Astrocyte (in vitro differentiated cells and primary cell): Measurements from ENCODE around the gene ADNP. TPM values are rescaled to one million over a fixed set of nuclear protein-coding genes. Genes with fewer than 3 reads are reported as not detected.
A peak's percentile ranks its signal among the peaks of the same experiment; 100 is the strongest.

Source experiments
- DNase-seq: peaks from one replicate; pipeline ENCODE4 v3.0.0-alpha.2; 2010; ENCODE audit warnings: low read depth
- FAIRE-seq: peaks from 2 replicates; lab custom pipeline; 2011; peaks lifted over from hg19 to GRCh38; lab: Jason Lieb, UNC
- H2AFZ ChIP-seq: 2 replicates; pipeline ENCODE4 v1.6.0; 2012; ENCODE audit warnings: low read depth, low read length, inconsistent platforms
- H3K27ac ChIP-seq: 2 replicates; pipeline ENCODE4 v1.5.1; 2011; ENCODE audit warnings: low read depth, low read length, inconsistent platforms
- H3K27me3 ChIP-seq: 2 replicates; pipeline ENCODE4 v1.6.0; 2011; ENCODE audit warnings: low read length, inconsistent platforms; ENCODE audit not compliant: insufficient read depth
- H3K36me3 ChIP-seq: 2 replicates; pipeline ENCODE4 v1.5.1; 2011; ENCODE audit warnings: low read length, inconsistent platforms; ENCODE audit not compliant: insufficient read depth
- H3K4me1 ChIP-seq: 2 replicates; pipeline ENCODE4 v1.5.1; 2011; ENCODE audit warnings: low read length, inconsistent platforms; ENCODE audit not compliant: insufficient read depth
- H3K4me2 ChIP-seq: 2 replicates; pipeline ENCODE4 v1.6.0; 2012; ENCODE audit warnings: low read length, inconsistent platforms
- H3K4me3 ChIP-seq: 2 replicates; pipeline ENCODE4 v1.5.1; 2011; ENCODE audit warnings: low read depth, mild to moderate bottlenecking, low read length, inconsistent platforms; ENCODE audit not compliant: insufficient read depth
- H3K79me2 ChIP-seq: 2 replicates; pipeline ENCODE4 v1.6.0; 2012; ENCODE audit warnings: mild to moderate bottlenecking, low read length, inconsistent platforms; ENCODE audit not compliant: insufficient read depth
- H3K9ac ChIP-seq: 2 replicates; pipeline ENCODE4 v1.6.0; 2012; ENCODE audit warnings: mild to moderate bottlenecking, low read length, inconsistent platforms
- H3K9me3 ChIP-seq: 2 replicates; pipeline ENCODE4 v1.5.1; 2012; ENCODE audit warnings: low read depth, mild to moderate bottlenecking, low read length, inconsistent platforms; ENCODE audit not compliant: insufficient read depth
- H4K20me1 ChIP-seq: 2 replicates; pipeline ENCODE4 v1.6.0; 2012; ENCODE audit warnings: low read length, inconsistent platforms; ENCODE audit not compliant: insufficient read depth
- H3K27ac Mint-ChIP-seq: one replicate; pipeline ENCODE4 v1.8.0; 2021; ENCODE audit warnings: mild to moderate bottlenecking, mixed read lengths; ENCODE audit not compliant: unreplicated experiment
- H3K27me3 Mint-ChIP-seq: one replicate; pipeline ENCODE4 v1.8.0; 2021; ENCODE audit warnings: low read depth, mixed read lengths; ENCODE audit not compliant: unreplicated experiment
- H3K36me3 Mint-ChIP-seq: one replicate; pipeline ENCODE4 v1.8.0; 2021; ENCODE audit warnings: low read depth, mixed read lengths; ENCODE audit not compliant: unreplicated experiment
- H3K4me1 Mint-ChIP-seq: one replicate; pipeline ENCODE4 v1.8.0; 2021; ENCODE audit warnings: low read depth, mixed read lengths; ENCODE audit not compliant: unreplicated experiment
- H3K4me3 Mint-ChIP-seq: one replicate; pipeline ENCODE4 v1.8.0; 2021; ENCODE audit warnings: mild to moderate bottlenecking, moderate library complexity, mixed read lengths; ENCODE audit not compliant: unreplicated experiment
- H3K9me3 Mint-ChIP-seq: one replicate; pipeline ENCODE4 v1.8.0; 2021; ENCODE audit warnings: mild to moderate bottlenecking, mixed read lengths; ENCODE audit not compliant: unreplicated experiment
- EZH2 ChIP-seq: IDR thresholded peaks from 2 replicates; pipeline ENCODE4 v1.6.1; 2012; ENCODE audit warnings: mild to moderate bottlenecking, low read length, inconsistent platforms; ENCODE audit not compliant: insufficient read depth
- total RNA-seq: library from RNA; stranded (reverse); gene quantifications from 2 replicates; pipeline ENCODE4 v1.2.1, GENCODE V29; 2021
- TF ChIP-seq, protein P1 (sequence below): IDR thresholded peaks from 2 replicates; pipeline ENCODE4 v1.5.1; 2011; ENCODE audit warnings: low read depth, mild to moderate bottlenecking, inconsistent platforms, low read length, moderate library complexity; ENCODE audit not compliant: insufficient read depth

ADNP gene
- total RNA-seq, 1 donor from 2014 or later, result 72.1 TPM

DNA sequence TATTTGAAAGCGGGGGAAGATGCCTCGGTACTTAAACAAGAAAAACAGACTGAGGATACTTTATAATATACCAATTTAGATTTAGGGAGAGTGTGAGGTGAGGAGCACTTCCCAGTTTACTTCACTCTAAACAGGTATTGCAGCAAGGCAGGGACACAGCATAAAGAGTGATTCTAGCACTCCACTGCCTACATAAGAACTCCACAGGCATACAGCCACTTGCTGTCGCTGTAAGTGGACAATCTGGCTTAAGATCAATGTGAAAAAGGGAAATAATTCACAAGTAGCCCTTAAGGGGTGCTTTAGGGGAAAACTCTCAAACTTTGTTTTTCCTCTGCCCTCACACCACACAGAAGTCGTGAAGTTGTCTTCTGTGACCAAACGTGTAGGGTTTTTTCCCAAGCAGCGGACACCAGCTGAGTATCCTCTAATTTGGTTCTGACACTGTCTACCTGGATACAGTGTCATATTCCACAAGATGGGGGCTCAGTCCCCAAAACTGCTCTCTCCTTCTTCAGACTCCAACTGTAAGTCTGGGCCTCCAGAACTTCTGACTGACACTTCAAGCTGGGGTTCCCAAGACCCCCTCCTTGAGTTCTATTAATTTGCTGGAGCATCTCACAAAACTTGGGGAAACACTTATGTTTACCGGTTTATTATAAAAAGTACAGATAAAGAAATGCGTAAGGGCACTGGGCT, 9.3 kb downstream of the ADNP start:
- H3K27ac Mint-ChIP-seq, result peak overlapping the region; percentile 66
- peaks cover 32% of the 10 kb centered on the region for H3K4me1 Mint-ChIP-seq
- no peak overlapping the region for H3K9ac ChIP-seq
- no peaks in the 10 kb centered on the region for H3K27me3 ChIP-seq
- peaks cover 100% of the 10 kb centered on the region for H3K79me2 ChIP-seq
- H3K27ac ChIP-seq, result no peak overlapping the region
- TF ChIP-seq, protein P1, sequence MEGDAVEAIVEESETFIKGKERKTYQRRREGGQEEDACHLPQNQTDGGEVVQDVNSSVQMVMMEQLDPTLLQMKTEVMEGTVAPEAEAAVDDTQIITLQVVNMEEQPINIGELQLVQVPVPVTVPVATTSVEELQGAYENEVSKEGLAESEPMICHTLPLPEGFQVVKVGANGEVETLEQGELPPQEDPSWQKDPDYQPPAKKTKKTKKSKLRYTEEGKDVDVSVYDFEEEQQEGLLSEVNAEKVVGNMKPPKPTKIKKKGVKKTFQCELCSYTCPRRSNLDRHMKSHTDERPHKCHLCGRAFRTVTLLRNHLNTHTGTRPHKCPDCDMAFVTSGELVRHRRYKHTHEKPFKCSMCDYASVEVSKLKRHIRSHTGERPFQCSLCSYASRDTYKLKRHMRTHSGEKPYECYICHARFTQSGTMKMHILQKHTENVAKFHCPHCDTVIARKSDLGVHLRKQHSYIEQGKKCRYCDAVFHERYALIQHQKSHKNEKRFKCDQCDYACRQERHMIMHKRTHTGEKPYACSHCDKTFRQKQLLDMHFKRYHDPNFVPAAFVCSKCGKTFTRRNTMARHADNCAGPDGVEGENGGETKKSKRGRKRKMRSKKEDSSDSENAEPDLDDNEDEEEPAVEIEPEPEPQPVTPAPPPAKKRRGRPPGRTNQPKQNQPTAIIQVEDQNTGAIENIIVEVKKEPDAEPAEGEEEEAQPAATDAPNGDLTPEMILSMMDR, result no peak
- no peak for TF ChIP-seq EZH2
- H2AFZ ChIP-seq, result no peak overlapping the region
- H3K4me3 ChIP-seq, result no peak overlapping the region
- H3K4me2 ChIP-seq, result no peak overlapping the region
- peaks cover 11% of the 10 kb centered on the region for H3K36me3 Mint-ChIP-seq
- peaks cover 15% of the 10 kb centered on the region for H3K36me3 ChIP-seq
- H3K9me3 Mint-ChIP-seq, result no peaks in the 10 kb centered on the region
- peaks cover 97% of the 10 kb centered on the region for H4K20me1 ChIP-seq
- no peaks in the 10 kb centered on the region for H3K9me3 ChIP-seq
- no peak overlapping the region for H3K4me3 Mint-ChIP-seq
- no peaks in the 10 kb centered on the region for H3K27me3 Mint-ChIP-seq
- FAIRE-seq (no peak), DNase-seq (no peak)
- peaks cover 4% of the 10 kb centered on the region for H3K4me1 ChIP-seq

DNA sequence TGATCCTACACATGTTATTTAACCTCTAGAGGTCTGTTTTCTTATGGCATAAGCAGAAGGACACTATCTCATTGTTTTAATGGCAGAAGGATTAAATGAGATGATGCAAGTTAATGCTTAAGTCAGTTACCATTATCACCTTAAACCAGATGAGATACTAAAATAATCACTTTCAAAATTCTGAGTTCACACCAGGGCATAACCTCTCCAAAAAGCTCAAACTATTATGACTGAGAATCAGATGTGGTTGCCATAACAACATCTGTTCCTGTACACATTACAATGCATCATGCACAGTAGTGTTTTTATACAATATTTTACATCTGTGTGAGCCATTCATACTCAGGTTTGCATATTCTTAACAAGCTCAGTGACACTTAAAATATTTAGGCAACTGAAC, 10.2 kb downstream of the ADNP start:
- H4K20me1 ChIP-seq, result peaks cover 100% of the 10 kb centered on the region
- no peaks in the 10 kb centered on the region for H3K27me3 ChIP-seq
- no peaks in the 10 kb centered on the region for H3K27me3 Mint-ChIP-seq
- peaks cover 39% of the 10 kb centered on the region for H3K4me1 Mint-ChIP-seq
- DNase-seq (no peak), FAIRE-seq (no peak)
- no peak overlapping the region for H3K27ac Mint-ChIP-seq
- H3K27ac ChIP-seq, result peak overlapping the region; percentile 28
- no peak overlapping the region for H3K4me3 Mint-ChIP-seq
- H3K4me1 ChIP-seq, result peaks cover 12% of the 10 kb centered on the region
- H3K36me3 ChIP-seq, result peaks cover 15% of the 10 kb centered on the region
- H3K4me3 ChIP-seq, result no peak overlapping the region
- H3K9me3 ChIP-seq, result no peaks in the 10 kb centered on the region
- TF ChIP-seq EZH2, result no peak
- TF ChIP-seq, protein P1, result no peak
- H3K9ac ChIP-seq, result no peak overlapping the region
- H3K36me3 Mint-ChIP-seq, result peaks cover 14% of the 10 kb centered on the region
- no peak overlapping the region for H2AFZ ChIP-seq
- H3K79me2 ChIP-seq, result peaks cover 100% of the 10 kb centered on the region
- no peak overlapping the region for H3K4me2 ChIP-seq
- no peaks in the 10 kb centered on the region for H3K9me3 Mint-ChIP-seq

DNA sequence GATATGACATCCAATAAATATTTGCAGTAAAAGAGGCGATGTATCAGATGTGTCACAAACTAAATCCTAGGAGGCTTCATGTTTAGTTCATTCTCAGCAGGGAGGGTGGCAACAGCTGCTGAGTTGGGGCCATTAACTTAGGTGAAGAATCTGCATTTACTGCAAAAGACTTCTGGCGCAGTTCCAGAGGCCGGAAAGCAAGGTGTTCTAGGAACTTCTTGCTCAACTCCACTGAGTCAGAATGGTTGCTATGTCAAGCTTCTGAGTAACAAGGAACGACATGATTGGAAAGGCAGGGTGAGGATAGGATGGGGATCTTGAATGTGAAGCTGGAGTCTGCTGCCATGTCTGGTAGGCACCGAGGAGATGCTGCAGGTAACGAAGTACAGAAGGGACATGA, 11.7 kb downstream of the ADNP start:
- Histone ChIP-seq H3K27ac (no peak overlapping the region), H3K79me2 (peaks cover 100% of the 10 kb centered on the region), H3K4me1 (peaks cover 18% of the 10 kb centered on the region), H4K20me1 (peaks cover 100% of the 10 kb centered on the region), H3K27me3 (no peaks in the 10 kb centered on the region), H3K4me2 (no peak overlapping the region), H3K4me3 (no peak overlapping the region), H3K36me3 (peaks cover 9% of the 10 kb centered on the region), H2AFZ (no peak overlapping the region), H3K9me3 (no peaks in the 10 kb centered on the region), H3K9ac (no peak overlapping the region)
- no peak overlapping the region for H3K27ac Mint-ChIP-seq
- H3K9me3 Mint-ChIP-seq, result no peaks in the 10 kb centered on the region
- H3K36me3 Mint-ChIP-seq, result peaks cover 14% of the 10 kb centered on the region
- TF ChIP-seq, protein P1, result no peak
- TF ChIP-seq EZH2, result no peak
- H3K4me1 Mint-ChIP-seq, result peaks cover 42% of the 10 kb centered on the region
- no peaks in the 10 kb centered on the region for H3K27me3 Mint-ChIP-seq
- H3K4me3 Mint-ChIP-seq, result no peak overlapping the region
- DNase-seq (peak; percentile 53), FAIRE-seq (no peak)
